Endothelial cell of umbilical vein (primary cell): ENCODE measurements around the gene CLEC18A. TPM values are rescaled to one million over a fixed set of nuclear protein-coding genes. Genes with fewer than 3 reads are reported as not detected.

ENCODE experiments used
- BruUV-seq: library from RNA; stranded (reverse); fragments of 400-500 nt; replicated peaks from 2 replicates; lab custom pipeline; 2021; lab: Mats Ljungman, UMichigan
- CTCF ChIA-PET: fragments of 300-600, 350-600 bp; sonication (Branson Sonifier 250); formaldehyde crosslinking; loops from one replicate; lab custom pipeline; 2021; ENCODE audit warnings: antibody characterized with exemption, inconsistent platforms; lab: Charles Lee
- POLR2A ChIA-PET: fragments of 300-600, 350-600 bp; sonication (Branson Sonifier 250); formaldehyde crosslinking; loops from one replicate; lab custom pipeline; 2021; ENCODE audit warnings: antibody characterized with exemption, inconsistent platforms; lab: Charles Lee
- DNase-seq: peaks from one replicate; pipeline ENCODE4 v3.0.0-alpha.2; 2011; ENCODE audit warnings: low read depth, low spot score
- FAIRE-seq: peaks from 2 replicates; lab custom pipeline; 2011; peaks lifted over from hg19 to GRCh38; lab: Jason Lieb, UNC
- H2AFZ ChIP-seq: 2 replicates; pipeline ENCODE4 v1.6.0; 2012; ENCODE audit warnings: low read depth, low read length, control low read depth, inconsistent platforms
- H3K27ac ChIP-seq: 2 replicates; pipeline ENCODE4 v1.5.1; 2011; ENCODE audit warnings: low read depth, mild to moderate bottlenecking, control low read depth, low read length, moderate library complexity; ENCODE audit not compliant: insufficient read depth
- H3K27me3 ChIP-seq, 2 experiments: 2 replicates each; pipeline versions ENCODE4 v1.6.0 to v1.6.1; 2011; ENCODE audit warnings: low read length in 2 of 2, mixed read lengths in 1 of 2; ENCODE audit not compliant: control insufficient read depth in 2 of 2, insufficient read depth in 2 of 2
- H3K36me3 ChIP-seq, 2 experiments: 2 replicates in 1 of 2; 3 replicates in 1 of 2; pipeline ENCODE4 v1.5.1; 2011; ENCODE audit warnings: low read length in 2 of 2, mild to moderate bottlenecking in 1 of 2, moderate library complexity in 1 of 2; ENCODE audit not compliant: control insufficient read depth in 2 of 2, insufficient read depth in 2 of 2; ENCODE audit errors: extremely low read depth in 1 of 2
- H3K4me1 ChIP-seq: 3 replicates; pipeline ENCODE4 v1.5.1; 2011; ENCODE audit warnings: mild to moderate bottlenecking, low read length; ENCODE audit not compliant: control insufficient read depth, insufficient read depth; ENCODE audit errors: extremely low read depth
- H3K4me2 ChIP-seq: 2 replicates; pipeline ENCODE4 v1.6.1; 2011; ENCODE audit warnings: low read length, control low read depth, mixed read lengths; ENCODE audit not compliant: insufficient read depth
- H3K4me3 ChIP-seq, 3 experiments: fragments of 200-600 bp in 1 of 3; sonication (generic), shearing (Covaris generic) in 1 of 3; replicated peaks in 1 of 3; 2 replicates each; pipeline ENCODE4 v1.5.1; 2011 to 2016; ENCODE audit warnings: control low read depth in 3 of 3, low read length in 3 of 3, mild to moderate bottlenecking in 2 of 3, inconsistent platforms in 1 of 3, low read depth in 1 of 3, moderate library complexity in 1 of 3; ENCODE audit not compliant: insufficient read depth in 1 of 3
- H3K79me2 ChIP-seq: 2 replicates; pipeline ENCODE4 v1.6.0; 2012; ENCODE audit warnings: low read length, inconsistent platforms; ENCODE audit not compliant: control insufficient read depth, insufficient read depth
- H3K9ac ChIP-seq: replicated peaks from 2 replicates; pipeline ENCODE3; 2011; ENCODE audit warnings: low read length, control low read depth; ENCODE audit not compliant: insufficient read depth; ENCODE audit errors: extremely low read depth
- H3K9me1 ChIP-seq: replicated peaks from 3 replicates; pipeline ENCODE4 v1.6.0; 2011; ENCODE audit warnings: mild to moderate bottlenecking, low read length; ENCODE audit not compliant: control insufficient read depth, insufficient read depth; ENCODE audit errors: extremely low read depth
- H3K9me3 ChIP-seq: replicated peaks from 2 replicates; pipeline ENCODE4 v1.5.1; 2012; ENCODE audit warnings: low read length, inconsistent platforms; ENCODE audit not compliant: control insufficient read depth, insufficient read depth
- H4K20me1 ChIP-seq: replicated peaks from 2 replicates; pipeline ENCODE3; 2011; ENCODE audit warnings: mild to moderate bottlenecking, low read length; ENCODE audit not compliant: control insufficient read depth, insufficient read depth; ENCODE audit errors: extremely low read depth
- CTCF ChIP-seq, 2 donors: IDR thresholded peaks; 1 replicate in 1 of 2; 2 replicates in 1 of 2; pipeline ENCODE4 v1.5.1; 2011; ENCODE audit warnings: low read length in 2 of 2, mild to moderate bottlenecking in 2 of 2, moderate library complexity in 2 of 2, control low read depth in 1 of 2, inconsistent platforms in 1 of 2, low read depth in 1 of 2; ENCODE audit not compliant: insufficient read depth in 1 of 2; ENCODE audit errors: extremely low read depth in 1 of 2
- EZH2 ChIP-seq: IDR thresholded peaks from 2 replicates; pipeline ENCODE4 v1.6.1; 2012; ENCODE audit warnings: borderline replicate concordance, low read depth, mild to moderate bottlenecking, moderate library complexity, low read length, inconsistent platforms; ENCODE audit not compliant: severe bottlenecking
- FOS ChIP-seq: IDR thresholded peaks from 2 replicates; pipeline ENCODE4 v1.6.1; 2011; ENCODE audit warnings: mild to moderate bottlenecking, low read length, moderate library complexity, borderline replicate concordance; ENCODE audit not compliant: insufficient read depth
- GATA2 ChIP-seq: IDR thresholded peaks from 2 replicates; pipeline ENCODE4 v1.7.0; 2011; ENCODE audit warnings: low read depth, mild to moderate bottlenecking, moderate library complexity, mixed read lengths, low read length; ENCODE audit not compliant: insufficient read length, insufficient read depth
- JUN ChIP-seq: IDR thresholded peaks from 2 replicates; pipeline ENCODE4 v1.6.1; 2011; ENCODE audit warnings: borderline replicate concordance, low read depth; ENCODE audit not compliant: insufficient read length, insufficient read depth
- MAX ChIP-seq: IDR thresholded peaks from 2 replicates; pipeline ENCODE4 v1.6.1; 2011; ENCODE audit not compliant: insufficient read depth, insufficient read length
- MYC ChIP-seq: IDR thresholded peaks from one replicate; pipeline ENCODE4 v1.6.1; 2011; ENCODE audit warnings: mild to moderate bottlenecking, low read depth, low read length
- POLR2A ChIP-seq: IDR thresholded peaks from 2 replicates; pipeline ENCODE4 v1.6.1; 2012; ENCODE audit warnings: low read depth, mild to moderate bottlenecking, control low read depth, low read length
- POLR2AphosphoS5 ChIP-seq: IDR thresholded peaks from 2 replicates; pipeline ENCODE4 v1.6.1; 2012; ENCODE audit warnings: low read depth, mild to moderate bottlenecking, control low read depth, low read length, moderate library complexity; ENCODE audit not compliant: insufficient read depth
- dilution Hi-C: fragments of 300-500 bp; cut with MboI; formaldehyde crosslinking; loops from one replicate; pipeline ENCODE4 v1.15.0; 2019; ENCODE audit warnings: low sequenced_read_pairs; ENCODE audit not compliant: extremely low pct_ligation_motif_present
- intact Hi-C: fragments of 100-400 bp; cut with micrococcal nuclease; formaldehyde crosslinking; loops from one replicate; pipeline ENCODE4 v1.10.0; 2022
- polyA plus RNA-seq, 4 experiments: library from polyadenylated mRNA; depleted of rRNA in 3 of 4; stranded (reverse) in 3 of 4; unstranded in 1 of 4; fragments of >200 nt; gene quantifications; 2 replicates each; pipeline versions ENCODE4 v1.2.1 to v1.2.3, GENCODE V29; 2011 to 2012; ENCODE audit warnings: missing spikeins in 1 of 4
- total RNA-seq: library from RNA; stranded (reverse); gene quantifications from 2 replicates; pipeline ENCODE4 v1.2.3, GENCODE V29; 2021

Gene CLEC18A
- total and polyA plus RNA-seq, 2 donors (not counting 3 experiments of a cell fraction or from before 2014, with no cell fraction given) = 0.35 to 0.51 TPM

- Histone ChIP-seq H3K27ac (no peak overlapping the region), H2AFZ (no peak overlapping the region), H4K20me1 (no peaks in the 10 kb centered on the region), H3K9me1 (no peaks in the 10 kb centered on the region), H3K79me2 (no peaks in the 10 kb centered on the region), H3K36me3 (peaks cover 0 to 30% of the 10 kb centered on the region in 2 experiments), H3K4me2 (no peak overlapping the region), H3K4me3 (no peak overlapping the region), H3K9ac (no peak overlapping the region), H3K27me3 (no peaks in the 10 kb centered on the region), H3K9me3 (no peaks in the 10 kb centered on the region), H3K4me1 (no peaks in the 10 kb centered on the region)
- FAIRE-seq (no peak), DNase-seq (no peak)
- ChIA-PET POLR2A (no interaction called here), CTCF (interaction anchor here (12.4 kb wide), 1 partner anchor 136 kb away, joined by 320 read pairs; no protein-coding TSS in a partner anchor)
- dilution Hi-C loops = no loop called here
- TF ChIP-seq GATA2 (no peak), MAX (no peak), FOS (no peak), POLR2A (no peak), MYC (no peak), POLR2AphosphoS5 (no peak), JUN (no peak), EZH2 (no peak), CTCF (IDR thresholded peaks at IDR 0.05; ENCODE audit: extremely low read depth in 1 of 2, insufficient read depth in 1 of 2, low read depth in 1 of 2, low read length in 2 of 2) (no peak)
- BruUV-seq = no TSS peak
- intact Hi-C loops = no loop called here
Observed at GRCh38 chr16:69932228-69932627, 18.9 kb upstream of the CLEC18A start.
